Stimulated activated CD4-positive, alpha-beta T cell treated with anti-CD3 and anti-CD28 coated beads, Interleukin-2, amount 100 ng/mL, for 24 hours (primary cell): ENCODE results near the gene RNF223.

Experiments used
- DNase-seq, 2 donors: peaks; one replicate each; pipeline ENCODE4 v3.0.0-alpha.2; 2020

RNF223 gene

DNA sequence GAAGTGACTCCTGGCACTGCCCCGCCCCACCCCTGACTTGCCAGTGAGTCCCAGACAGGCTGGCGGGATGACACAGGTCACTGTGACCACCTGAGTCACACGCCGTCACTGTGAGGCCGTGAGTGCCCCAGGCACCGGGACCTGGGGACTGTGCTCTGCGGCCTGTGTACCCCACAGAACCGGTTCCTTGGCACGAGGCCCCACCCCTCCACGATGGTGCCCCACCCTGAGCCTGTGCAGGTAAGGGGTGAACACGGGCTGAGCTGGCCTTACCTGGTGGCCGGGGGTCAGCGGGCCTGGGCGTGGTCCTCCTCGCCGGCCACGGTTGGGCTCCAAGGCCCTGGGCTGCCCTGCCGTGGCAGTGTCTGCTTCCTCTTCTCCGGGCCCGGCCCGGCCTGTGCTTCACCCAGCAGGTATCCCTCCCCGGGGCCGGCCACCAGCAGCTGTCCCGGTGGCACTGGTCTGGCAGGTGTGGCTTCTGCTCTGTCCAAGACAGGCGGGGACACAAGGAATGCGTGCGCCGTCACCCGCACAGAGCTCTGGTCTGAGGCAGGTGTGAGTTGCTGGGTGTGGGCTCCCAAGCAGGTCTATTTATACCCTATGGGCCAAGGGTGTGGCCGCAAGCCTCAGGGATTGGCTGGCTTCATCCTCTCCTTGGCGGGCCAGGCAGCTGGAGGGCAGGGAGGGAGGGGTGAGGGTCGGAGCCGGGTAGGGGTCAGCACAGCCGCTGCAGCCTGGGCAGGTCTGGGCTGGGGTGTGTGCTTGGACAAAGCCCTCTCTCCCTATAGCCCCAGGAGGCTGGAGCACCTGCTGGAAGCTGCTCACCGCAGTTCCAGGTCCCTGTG is at the start of gene RNF223:
TSS of gene RNF223 (minus strand) at position 564 of the 845 bp plus-strand sequence. CDS start 1,740 bp downstream, outside the sequence.
- no peak for DNase-seq

- no peak for DNase-seq
Observed at GRCh38 chr1:1122981-1123480, 48.9 kb upstream of the RNF223 start.

DNA sequence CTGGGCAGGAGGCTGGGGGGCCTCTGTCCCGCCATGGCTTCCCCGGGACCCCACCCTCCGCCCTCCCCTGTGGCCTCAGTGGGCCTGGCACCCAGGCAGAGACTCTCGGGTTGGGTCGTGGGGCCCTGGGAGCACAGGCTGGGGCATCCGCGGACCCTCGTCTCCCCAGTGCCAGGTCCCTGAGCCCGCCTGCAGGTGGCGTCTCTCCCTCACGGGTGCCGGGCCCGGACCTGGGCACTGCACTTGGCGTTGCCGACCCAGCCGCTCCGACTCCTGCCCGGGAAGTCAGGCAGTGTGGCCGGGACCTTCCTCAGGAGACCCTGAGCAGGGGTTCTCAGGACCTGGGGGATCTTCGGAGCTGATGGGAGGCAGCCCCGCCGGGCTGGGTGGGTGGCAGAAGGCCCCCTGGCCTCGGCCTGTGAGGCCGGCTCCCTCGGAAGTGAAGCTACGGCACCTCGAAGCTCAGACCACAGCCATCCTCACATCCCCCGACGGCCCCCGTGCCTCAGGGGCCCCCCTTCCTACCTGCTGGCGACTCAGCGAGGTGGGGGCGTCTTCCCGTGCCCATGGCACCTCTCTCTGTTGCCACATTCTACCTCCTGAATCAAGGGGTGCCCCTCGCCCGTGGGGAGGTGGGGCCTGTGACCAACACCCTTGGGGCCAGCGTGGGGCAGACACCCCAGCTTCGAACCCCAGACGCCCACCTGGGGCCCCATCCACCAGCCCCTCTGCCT is 48.1 kb upstream of the RNF223 start:
- DNase-seq: peak; percentile 89 to 90

DNA sequence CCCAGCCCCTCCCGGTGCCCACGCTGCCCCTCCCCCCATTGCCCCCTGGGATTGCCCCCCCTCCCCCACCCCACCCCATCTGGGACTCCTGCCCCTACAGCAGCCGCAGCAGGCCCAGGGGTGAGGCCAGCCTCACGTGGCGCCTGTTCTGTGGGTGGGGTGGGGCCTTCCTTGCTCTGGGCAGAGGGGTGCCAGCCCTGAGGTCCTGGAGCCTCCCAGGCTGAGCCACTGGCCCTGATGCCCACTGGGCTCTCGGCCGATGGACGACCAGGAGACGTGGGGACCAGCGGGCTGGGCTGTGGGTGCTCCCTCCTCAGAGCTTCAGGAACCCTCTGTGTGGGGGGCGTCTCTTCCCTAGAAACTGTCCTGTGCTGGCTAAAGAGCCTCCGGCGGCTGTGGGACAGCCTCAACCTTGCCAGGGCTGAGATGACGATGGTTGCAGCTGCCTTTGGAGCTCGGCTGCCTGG is 47.5 kb upstream of the RNF223 start:
- no peak for DNase-seq

DNA sequence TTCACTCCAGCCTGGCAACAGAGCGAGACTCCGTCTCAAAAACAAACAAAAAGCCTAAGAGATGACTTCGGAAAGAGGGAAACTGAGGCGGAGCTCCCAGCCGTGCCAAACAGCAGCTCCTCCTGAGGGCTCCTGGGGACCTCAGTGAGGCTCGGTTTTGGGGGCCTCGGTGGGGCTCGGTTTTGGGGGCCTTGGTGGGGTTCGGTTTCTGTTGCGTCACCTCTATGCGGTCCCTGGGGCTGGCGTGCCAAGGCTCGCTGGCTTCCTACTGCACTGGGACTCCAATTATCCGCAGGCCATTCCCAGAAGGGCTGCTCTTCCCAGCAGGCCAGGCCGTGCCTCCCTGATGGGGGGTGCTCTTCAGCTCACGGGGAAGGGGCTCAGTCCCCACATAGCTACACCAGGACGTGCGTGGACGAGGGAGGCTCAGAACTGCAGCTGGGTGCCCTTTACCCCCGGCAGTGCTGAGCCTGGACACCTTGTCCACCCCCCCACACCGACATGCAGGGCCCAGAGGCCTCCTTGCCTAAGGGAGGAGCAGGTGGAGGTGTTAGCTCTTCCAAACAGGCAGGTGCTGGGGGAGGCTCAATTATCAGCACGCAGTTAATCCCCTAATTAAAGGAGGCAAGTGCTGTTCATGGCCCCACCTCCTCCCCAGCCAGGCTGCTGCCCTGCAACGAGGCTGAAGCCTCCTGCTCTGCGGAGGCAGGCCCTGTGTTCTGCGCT is 46.9 kb upstream of the RNF223 start:
- no peak for DNase-seq

DNA sequence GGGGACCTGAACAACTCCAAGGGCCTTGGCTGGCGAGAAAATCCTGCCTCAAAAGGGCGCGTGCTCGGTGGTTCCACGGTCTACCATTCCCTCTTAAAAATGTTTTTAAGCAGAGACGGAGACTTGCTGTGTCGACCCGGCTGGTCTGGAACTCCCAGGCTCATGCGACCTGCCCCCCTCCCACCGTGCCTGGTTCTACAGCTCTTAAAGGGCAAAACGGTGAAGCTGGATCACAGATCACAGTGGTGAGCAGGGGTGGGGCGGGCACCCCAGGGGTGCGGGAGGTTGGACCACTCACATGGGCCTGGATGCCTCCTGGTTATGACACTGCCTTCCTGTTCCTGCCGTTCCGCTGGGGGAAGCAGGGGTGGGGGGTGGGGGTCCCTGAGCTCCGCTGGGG is 46.0 kb upstream of the RNF223 start:
- no peak for DNase-seq

- no peak for DNase-seq
Observed at GRCh38 chr1:1119272-1119890, 45.3 kb upstream of the RNF223 start.

DNA sequence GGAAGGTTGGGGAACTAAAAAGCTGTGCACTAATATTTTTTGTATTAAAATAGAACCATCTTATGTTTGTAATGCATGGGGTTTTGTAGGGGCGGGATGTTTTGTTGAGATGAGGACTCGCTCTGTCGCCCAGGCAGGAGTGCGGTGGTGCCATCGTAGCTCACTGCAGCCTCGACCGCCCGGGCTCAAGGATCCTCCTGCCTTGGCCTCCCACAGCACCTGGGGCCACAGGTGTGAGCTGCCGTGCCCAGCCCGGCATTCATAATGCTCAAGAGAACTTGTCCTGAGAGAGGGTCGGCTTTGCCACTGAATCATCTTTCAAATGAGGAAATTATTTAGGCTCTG is 44.7 kb upstream of the RNF223 start:
- DNase-seq: no peak

DNA sequence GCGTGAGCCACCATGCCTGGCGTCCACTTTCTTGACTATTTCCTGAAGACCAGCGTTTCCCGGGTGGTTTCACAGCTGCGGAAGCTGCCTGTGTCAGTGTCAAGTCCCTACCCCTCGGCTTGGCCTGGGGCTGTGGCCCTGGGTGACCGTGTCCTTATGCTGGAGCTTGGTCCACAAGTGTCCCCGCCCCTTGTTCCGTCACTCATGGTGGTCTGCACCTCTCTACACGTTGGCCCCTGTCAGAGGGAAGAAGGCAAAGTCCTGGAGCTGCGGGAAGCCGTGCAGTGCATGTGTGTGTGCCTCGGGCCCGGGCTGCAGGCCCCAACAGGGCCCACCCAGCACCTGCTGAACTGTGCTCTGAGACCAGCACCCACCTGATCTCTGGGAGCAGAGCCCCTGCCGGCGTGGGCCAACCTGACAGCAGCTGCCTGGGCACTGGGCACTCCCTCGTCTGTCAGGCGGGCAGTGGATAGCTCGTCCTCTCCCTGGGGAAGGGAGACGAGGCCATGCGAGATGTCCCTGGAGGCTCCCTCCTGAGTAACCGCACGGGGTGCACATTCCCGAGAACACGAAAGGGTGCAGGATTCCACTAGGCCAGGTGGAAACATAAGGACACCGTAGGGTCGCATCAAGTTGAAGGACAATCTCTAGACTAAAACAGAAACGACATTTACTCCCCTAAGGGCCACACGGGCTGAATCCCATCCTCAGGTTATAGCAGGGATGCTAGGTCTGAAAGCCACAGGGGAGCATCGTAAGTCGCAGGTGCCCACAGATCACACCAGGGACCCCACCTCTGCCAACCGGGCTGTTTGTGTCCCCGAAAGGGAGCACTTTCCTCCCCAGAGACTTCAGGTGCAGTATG is 44.1 kb upstream of the RNF223 start:
- no peak for DNase-seq

- no peak for DNase-seq
Observed at GRCh38 chr1:1117469-1117831, 43.3 kb upstream of the RNF223 start.

DNA sequence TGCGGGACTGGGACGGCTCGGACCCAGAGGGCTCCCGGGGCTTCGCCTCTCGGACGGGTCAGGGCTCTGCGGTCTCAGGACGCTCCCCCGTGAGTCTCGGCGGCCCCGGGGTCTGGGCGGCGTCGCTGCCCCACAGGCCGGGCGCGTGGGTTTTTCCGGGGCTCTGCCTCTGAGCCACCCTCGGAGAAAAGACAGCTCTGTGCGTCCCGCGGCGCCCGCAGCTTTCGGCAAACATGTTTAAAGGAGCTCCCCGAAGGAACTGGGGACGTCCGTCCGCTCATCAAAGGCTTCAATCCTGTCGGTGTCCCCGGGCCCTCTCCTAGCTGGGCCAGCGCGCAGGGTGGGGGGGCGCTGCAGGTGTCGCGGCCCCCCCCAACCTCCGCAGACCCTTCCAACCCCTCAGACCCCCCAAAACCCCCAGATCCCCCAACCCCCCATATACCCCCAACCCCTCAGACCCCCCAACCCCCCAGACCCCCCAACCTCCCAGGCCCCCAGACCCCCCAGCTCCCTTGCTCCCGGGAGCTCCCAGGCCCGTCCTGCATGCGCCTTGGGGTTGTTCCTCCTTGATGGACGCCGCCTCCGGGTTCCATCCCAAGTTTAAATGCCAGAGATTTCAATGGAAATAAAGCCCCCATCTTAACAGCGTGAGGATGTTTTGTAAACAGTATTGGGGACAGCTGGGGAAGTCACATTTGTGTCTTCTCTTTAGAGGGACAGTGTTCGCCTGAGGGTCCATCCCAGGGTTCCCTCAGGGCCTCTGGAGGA is 42.8 kb upstream of the RNF223 start:
- peak in 1 of 2 donors; percentile 51 for DNase-seq

DNA sequence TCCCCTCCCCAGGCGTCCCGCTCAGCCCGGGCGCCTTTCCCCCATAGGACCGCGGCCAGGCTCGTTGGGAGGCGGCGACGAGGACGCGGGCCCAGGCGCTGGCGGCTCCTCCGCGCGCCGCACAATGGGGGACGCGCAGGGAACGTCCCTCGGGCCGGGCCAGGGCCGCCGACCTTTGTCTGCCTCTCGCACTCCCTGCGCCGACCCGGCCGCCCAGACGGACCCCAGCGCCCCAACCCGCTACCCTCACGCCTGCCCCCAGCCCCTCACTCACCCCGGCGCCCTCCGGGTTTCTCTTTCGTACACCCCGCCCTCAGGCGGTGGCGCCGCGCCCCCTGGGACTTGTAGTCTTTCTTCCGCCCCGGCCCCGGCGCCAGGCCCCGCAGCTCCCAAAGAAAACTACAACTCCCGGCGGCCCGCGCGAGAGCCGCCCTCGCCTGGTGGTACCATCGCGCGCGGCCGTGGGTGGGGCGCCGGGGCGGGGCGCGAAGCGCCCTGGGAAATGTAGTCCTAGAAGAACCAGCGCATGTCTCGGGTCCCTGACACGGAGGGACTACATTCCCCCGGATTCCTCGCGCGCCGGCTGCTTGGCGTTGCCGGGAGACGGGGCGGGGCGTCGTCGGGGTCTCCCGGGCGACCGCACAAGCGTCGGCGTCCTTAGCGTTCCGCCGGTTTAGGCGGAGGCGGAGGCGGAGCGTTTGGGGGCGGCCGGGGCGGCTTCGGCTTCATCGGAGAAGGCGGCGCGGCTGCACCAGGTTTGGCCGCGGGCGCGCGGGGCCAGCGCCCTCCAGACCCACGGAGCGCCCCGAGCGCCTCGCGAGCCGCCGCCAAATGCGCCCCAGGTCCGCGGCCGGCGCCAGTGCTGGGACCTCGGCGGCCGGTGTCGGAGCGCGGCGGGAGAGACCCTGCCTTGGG is 41.9 kb upstream of the RNF223 start, which contains the start of gene C1orf159:
TSS of gene C1orf159 (minus strand) at position 304 of the 915 bp plus-strand sequence. CDS start 24,546 bp downstream, outside the sequence.
- DNase-seq: peak; percentile 99

DNA sequence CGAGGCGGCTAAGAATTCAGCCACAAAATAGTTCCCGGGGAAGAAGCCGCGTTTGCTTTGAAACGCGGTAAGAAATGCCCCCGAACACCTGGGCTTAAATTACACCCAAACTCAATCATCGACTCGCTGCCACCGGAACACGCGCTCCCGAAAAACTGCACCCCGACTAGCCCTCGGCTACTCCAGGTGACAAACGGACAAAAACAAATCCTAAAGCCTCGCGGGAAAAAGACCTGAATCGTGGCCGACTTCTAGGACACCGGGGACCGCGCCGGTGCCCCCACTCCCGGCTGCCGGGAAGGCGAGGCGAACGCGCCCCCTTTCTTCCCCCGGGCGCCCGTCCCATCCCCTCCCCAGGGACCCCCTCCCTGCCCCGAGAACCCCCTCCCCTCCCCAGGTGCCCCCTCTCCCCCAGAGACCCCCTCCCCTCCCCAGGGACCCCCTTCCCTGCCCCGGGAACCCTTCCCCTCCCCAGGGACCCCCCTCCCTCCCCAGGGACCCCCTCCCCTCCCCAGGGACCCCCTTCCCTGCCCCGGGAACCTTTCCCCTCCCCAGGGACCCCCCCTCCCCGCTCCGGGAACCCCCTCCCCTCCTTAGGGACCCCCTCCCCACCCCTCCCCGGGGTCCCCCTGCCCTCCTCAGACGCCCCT is 41.2 kb upstream of the RNF223 start:
- DNase-seq: no peak

- DNase-seq: no peak
Observed at GRCh38 chr1:1114431-1114830, 40.3 kb upstream of the RNF223 start.

GRCh38 chr1:1112237-1112985 is 38.3 kb upstream of the RNF223 start:
- no peak for DNase-seq

DNA sequence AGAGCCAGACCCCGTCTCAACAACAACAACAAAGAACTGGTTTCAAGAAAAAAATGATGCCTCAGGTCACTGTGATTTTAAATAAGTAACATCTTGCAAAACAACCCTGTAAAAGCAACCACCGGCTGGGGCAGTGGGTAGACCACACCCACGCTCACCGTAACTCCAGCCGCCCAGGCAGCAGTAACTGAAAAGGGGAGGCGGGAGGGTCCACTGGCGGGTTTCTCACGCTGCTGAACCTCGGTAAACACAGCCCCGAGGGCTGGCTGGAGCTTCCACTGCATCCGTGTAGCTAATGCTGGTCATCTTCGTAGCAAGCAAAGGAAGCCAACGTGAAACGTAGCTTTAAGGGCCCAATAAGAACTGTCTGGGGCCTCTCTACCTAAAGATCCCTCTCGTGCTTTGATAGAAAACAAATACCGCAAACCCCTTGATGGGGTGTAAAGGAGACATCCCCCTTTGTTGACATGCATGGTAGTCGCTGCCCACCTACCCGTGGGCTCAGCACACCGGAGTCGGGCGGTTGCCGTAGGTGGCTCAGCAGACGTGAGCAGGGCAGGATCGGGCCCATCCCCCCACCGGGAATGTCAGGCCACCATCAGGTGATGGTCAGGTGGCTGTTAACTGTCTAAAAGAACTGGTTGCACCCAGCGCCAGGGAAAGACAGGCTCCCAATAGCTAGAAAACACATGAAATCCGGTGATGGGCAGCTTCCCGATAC is 37.6 kb upstream of the RNF223 start:
- DNase-seq: no peak

DNA sequence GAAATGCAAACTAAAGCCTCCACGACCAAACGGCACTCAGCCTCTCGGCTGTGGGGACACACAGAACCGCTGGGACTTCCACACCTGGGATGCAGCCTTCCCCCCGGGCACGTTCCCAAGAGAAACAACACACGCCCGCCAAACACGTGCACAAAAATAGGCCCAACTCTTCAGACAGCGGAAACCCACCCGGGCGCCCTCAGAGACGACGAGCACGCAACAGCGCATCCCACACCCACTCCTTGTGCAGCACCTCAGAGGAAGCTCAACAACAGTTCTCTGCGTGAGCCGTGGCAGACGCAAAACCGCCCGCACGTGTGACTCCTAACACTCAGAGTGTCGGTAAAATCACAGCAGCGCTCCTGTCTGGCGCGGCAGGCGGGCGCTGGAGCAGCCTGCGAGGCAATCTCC is 36.5 kb upstream of the RNF223 start:
- DNase-seq: no peak

DNA sequence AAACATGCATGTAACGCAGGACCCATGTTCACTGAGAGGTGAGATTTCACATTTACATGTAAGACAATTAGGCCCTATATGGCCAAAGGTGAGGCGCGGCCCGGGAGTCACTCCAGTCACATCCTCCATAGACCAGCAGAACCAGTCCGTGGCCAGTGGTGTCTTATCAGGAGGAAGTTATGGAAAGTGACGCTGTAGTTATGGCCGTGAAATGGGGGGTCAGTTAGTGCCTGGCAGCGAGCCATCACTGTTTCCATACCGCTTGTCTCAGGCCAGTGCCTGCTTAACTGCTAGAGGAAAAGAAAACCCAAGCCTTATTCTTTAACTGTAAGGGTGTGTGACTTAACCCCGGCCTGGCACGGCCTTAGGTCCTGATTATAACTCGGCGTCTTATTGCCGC is 35.6 kb upstream of the RNF223 start:
- DNase-seq: no peak
